HepG2 (cell line): ENCODE data around the gene SYNJ2. TPM values are rescaled to one million over a fixed set of nuclear protein-coding genes. Genes with fewer than 3 reads are reported as not detected.

Experiments
- HIVEP1 ChIP-seq: sonication (generic); formaldehyde crosslinking; IDR thresholded peaks from 2 replicates; pipeline ENCODE4 v1.4.0; 2020; ENCODE audit warnings: mild to moderate bottlenecking, missing genetic modification reagents
- ISL2 ChIP-seq: sonication (generic); formaldehyde crosslinking; IDR thresholded peaks from 2 replicates; pipeline ENCODE4 v1.5.0; 2020; ENCODE audit warnings: missing genetic modification reagents
- TAF15 ChIP-seq: fragments of 200-400 bp; formaldehyde crosslinking; IDR thresholded peaks from one replicate; pipeline ENCODE4 v1.6.1; 2018; ENCODE audit warnings: mild to moderate bottlenecking, low read depth, low read length; ENCODE audit not compliant: poor library complexity, severe bottlenecking
- WIZ ChIP-seq: sonication (generic); formaldehyde crosslinking; IDR thresholded peaks from 2 replicates; pipeline ENCODE4 v1.5.1; 2020; ENCODE audit warnings: mild to moderate bottlenecking, missing genetic modification reagents
- ZBTB1 ChIP-seq: sonication (generic); formaldehyde crosslinking; IDR thresholded peaks from 2 replicates; pipeline ENCODE4 v1.4.0; 2020; ENCODE audit warnings: missing genetic modification reagents, borderline replicate concordance
- ZFP36L2 ChIP-seq: sonication (generic); formaldehyde crosslinking; IDR thresholded peaks from 2 replicates; pipeline ENCODE4 v1.4.0; 2020; ENCODE audit warnings: missing genetic modification reagents
- ZFYVE20 ChIP-seq: sonication (generic); formaldehyde crosslinking; IDR thresholded peaks from 2 replicates; pipeline ENCODE4 v1.8.0; 2023; ENCODE audit warnings: low read depth, mild to moderate bottlenecking, moderate library complexity, missing genetic modification reagents, borderline replicate concordance
- ZNF207 ChIP-seq: fragments of 450-650 bp; IDR thresholded peaks from 2 replicates; pipeline ENCODE4 v1.6.1; 2016; ENCODE audit warnings: antibody characterized with exemption, borderline replicate concordance
- ZNF589 ChIP-seq: sonication (generic); formaldehyde crosslinking; conservative IDR thresholded peaks from 2 replicates; pipeline ENCODE4 v1.8.0; 2022; ENCODE audit warnings: mild to moderate bottlenecking, moderate library complexity, missing genetic modification reagents
- polyA plus RNA-seq, 8 experiments: library from polyadenylated mRNA; depleted of rRNA in 3 of 8; stranded (reverse) in 7 of 8; unstranded in 1 of 8; fragments of >200 nt; fragmentation: Illumina TruSeq in 4 of 8; extraction: Trizol in 4 of 8; gene quantifications; 2 replicates each; pipeline versions ENCODE4 v1.2.1 to v1.2.3, GENCODE V29; 2011 to 2016; ENCODE audit warnings: low read depth in 4 of 8, missing spikeins in 1 of 8, mixed read lengths in 1 of 8; ENCODE audit not compliant: insufficient read depth in 1 of 8
- total RNA-seq, 5 experiments: library from RNA; depleted of rRNA; stranded (reverse); fragments of >200 nt; fragmentation: Illumina TruSeq; extraction: Trizol; gene quantifications; 2 replicates each; pipeline ENCODE4 v1.2.3, GENCODE V29; 2016; ENCODE audit warnings: low read depth in 1 of 5
- TF ChIP-seq, protein P1 (sequence below): IDR thresholded peaks from 2 replicates; pipeline ENCODE4 v1.6.1; 2016; ENCODE audit warnings: missing biosample characterization, missing genetic modification reagents, low read depth
- TF ChIP-seq, protein P2 (sequence below): sonication (generic); formaldehyde crosslinking; IDR thresholded peaks from 2 replicates; pipeline ENCODE4 v1.5.1; 2020; ENCODE audit warnings: missing genetic modification reagents, mild to moderate bottlenecking, borderline replicate concordance
- TF ChIP-seq, protein P3 (sequence below): IDR thresholded peaks from 2 replicates; pipeline ENCODE4 v1.6.1; 2016
- TF ChIP-seq, protein P4 (sequence below): sonication (generic); formaldehyde crosslinking; IDR thresholded peaks from 2 replicates; pipeline ENCODE4 v1.8.1; 2023; ENCODE audit warnings: mild to moderate bottlenecking, missing genetic modification reagents
- TF ChIP-seq, protein P5 (sequence below): sonication (generic); formaldehyde crosslinking; IDR thresholded peaks from 2 replicates; pipeline ENCODE4 v1.4.0; 2020; ENCODE audit warnings: missing genetic modification reagents
- TF ChIP-seq, protein P6 (sequence below): sonication (generic); formaldehyde crosslinking; IDR thresholded peaks from 2 replicates; pipeline ENCODE4 v1.5.1; 2020; ENCODE audit warnings: mild to moderate bottlenecking, missing genetic modification reagents
- TF ChIP-seq, protein P7 (sequence below): IDR thresholded peaks from 2 replicates; pipeline ENCODE4 v1.6.1; 2016; ENCODE audit warnings: low read depth, control low read depth

The SYNJ2 gene
- total and polyA plus RNA-seq, 2 of the 13 experiments (the other 11 are each of a cell fraction or from before 2014, with no cell fraction given): 39.1 to 57.6 TPM

DNA sequence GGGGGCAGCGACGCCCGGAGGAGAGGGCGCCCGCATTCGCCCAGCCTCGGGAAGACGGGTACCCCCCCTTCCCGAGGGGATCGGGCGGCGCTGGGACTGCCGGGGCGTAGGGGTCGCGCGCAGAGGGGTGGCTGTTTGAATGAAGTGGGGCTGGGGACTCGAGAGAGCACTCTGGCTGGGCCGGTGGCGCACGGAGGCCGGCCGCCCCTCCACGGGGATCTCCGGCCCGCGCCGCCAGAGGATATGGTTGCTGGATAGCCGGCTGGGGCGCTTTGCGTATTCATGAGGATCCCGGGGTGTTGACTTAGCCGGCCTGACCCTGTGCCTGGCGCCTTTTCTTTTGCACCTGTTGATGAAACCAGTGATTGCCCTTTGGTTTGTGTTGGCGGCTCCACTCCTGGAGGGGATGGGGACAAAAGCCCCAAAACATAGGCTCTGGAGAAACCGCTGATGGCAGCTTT lies 469 bp downstream of the SYNJ2 start (continued):
- TF ChIP-seq, protein P1, sequence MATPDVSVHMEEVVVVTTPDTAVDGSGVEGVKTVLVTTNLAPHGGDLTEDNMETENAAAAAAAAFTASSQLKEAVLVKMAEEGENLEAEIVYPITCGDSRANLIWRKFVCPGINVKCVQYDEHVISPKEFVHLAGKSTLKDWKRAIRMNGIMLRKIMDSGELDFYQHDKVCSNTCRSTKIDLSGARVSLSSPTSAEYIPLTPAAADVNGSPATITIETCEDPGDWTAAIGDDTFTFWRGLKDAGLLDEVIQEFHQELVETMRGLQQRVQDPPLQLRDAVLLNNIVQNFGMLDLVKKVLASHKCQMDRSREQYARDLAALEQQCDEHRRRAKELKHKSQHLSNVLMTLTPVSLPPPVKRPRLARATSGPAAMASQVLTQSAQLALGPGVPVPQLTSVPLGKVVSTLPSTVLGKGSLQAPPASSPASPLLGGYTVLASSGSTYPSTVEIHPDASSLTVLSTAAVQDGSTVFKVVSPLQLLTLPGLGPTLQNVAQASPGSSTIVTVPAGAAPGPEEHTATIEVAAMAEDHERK (CRISPR knock-in tag): no peak
- 0 out of 2 replicates have a peak, but pooled peaks have one; percentile 20 for TF ChIP-seq WIZ
- TF ChIP-seq TAF15: no peak
- no peak; the same call in 1 of the 2 replicates for TF ChIP-seq ISL2 (CRISPR knock-in tag)
- TF ChIP-seq ZNF207: no peak
- no peak for TF ChIP-seq ZFP36L2
- TF ChIP-seq ZFYVE20: 0 out of 2 replicates have a peak, but pooled peaks have one; percentile 42
- no peak for TF ChIP-seq HIVEP1 (CRISPR knock-in tag)
- TF ChIP-seq, protein P2, sequence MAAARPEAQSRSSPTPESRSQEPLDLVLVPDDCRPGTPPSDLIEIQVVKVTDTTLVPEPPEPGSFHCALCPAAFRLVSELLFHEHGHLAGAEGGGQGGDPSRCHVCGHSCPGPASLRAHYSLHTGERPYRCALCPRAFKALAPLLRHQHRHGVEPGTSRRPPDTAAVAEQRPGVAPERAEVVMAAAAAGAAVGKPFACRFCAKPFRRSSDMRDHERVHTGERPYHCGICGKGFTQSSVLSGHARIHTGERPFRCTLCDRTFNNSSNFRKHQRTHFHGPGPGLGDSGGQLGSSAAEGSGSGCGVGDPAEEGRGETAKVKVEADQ: 0 out of 2 replicates have a peak, but pooled peaks have one; percentile 12
- TF ChIP-seq, protein P3, sequence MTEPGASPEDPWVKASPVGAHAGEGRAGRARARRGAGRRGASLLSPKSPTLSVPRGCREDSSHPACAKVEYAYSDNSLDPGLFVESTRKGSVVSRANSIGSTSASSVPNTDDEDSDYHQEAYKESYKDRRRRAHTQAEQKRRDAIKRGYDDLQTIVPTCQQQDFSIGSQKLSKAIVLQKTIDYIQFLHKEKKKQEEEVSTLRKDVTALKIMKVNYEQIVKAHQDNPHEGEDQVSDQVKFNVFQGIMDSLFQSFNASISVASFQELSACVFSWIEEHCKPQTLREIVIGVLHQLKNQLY (CRISPR knock-in tag): no peak
- TF ChIP-seq ZBTB1 (CRISPR knock-in tag): no peak
- TF ChIP-seq, protein P4, sequence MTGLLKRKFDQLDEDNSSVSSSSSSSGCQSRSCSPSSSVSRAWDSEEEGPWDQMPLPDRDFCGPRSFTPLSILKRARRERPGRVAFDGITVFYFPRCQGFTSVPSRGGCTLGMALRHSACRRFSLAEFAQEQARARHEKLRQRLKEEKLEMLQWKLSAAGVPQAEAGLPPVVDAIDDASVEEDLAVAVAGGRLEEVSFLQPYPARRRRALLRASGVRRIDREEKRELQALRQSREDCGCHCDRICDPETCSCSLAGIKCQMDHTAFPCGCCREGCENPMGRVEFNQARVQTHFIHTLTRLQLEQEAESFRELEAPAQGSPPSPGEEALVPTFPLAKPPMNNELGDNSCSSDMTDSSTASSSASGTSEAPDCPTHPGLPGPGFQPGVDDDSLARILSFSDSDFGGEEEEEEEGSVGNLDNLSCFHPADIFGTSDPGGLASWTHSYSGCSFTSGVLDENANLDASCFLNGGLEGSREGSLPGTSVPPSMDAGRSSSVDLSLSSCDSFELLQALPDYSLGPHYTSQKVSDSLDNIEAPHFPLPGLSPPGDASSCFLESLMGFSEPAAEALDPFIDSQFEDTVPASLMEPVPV (CRISPR knock-in tag): peak; percentile 27; the same call in 1 of the 2 replicates
- TF ChIP-seq, protein P5, sequence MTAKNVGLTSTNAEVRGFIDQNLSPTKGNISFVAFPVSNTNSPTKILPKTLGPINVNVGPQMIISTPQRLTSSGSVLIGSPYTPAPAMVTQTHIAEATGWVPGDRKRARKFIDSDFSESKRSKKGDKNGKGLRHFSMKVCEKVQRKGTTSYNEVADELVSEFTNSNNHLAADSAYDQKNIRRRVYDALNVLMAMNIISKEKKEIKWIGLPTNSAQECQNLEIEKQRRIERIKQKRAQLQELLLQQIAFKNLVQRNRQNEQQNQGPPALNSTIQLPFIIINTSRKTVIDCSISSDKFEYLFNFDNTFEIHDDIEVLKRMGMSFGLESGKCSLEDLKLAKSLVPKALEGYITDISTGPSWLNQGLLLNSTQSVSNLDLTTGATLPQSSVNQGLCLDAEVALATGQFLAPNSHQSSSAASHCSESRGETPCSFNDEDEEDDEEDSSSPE (CRISPR knock-in tag): no peak
- TF ChIP-seq, protein P6, sequence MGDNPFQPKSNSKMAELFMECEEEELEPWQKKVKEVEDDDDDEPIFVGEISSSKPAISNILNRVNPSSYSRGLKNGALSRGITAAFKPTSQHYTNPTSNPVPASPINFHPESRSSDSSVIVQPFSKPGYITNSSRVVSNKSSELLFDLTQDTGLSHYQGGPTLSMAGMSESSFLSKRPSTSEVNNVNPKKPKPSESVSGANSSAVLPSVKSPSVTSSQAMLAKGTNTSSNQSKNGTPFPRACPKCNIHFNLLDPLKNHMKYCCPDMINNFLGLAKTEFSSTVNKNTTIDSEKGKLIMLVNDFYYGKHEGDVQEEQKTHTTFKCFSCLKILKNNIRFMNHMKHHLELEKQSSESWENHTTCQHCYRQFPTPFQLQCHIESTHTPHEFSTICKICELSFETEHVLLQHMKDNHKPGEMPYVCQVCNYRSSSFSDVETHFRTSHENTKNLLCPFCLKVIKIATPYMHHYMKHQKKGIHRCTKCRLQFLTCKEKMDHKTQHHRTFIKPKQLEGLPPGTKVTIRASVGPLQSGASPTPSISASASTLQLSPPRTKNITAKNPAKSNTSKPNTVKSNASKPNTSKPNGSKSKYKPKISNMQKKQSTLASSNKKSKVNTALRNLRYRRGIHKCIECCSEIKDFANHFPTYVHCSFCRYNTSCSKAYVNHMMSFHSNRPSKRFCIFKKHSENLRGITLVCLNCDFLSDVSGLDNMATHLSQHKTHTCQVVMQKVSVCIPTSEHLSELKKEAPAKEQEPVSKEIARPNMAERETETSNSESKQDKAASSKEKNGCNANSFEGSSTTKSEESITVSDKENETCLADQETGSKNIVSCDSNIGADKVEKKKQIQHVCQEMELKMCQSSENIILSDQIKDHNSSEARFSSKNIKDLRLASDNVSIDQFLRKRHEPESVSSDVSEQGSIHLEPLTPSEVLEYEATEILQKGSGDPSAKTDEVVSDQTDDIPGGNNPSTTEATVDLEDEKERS (CRISPR knock-in tag): no peak
- TF ChIP-seq, protein P7, sequence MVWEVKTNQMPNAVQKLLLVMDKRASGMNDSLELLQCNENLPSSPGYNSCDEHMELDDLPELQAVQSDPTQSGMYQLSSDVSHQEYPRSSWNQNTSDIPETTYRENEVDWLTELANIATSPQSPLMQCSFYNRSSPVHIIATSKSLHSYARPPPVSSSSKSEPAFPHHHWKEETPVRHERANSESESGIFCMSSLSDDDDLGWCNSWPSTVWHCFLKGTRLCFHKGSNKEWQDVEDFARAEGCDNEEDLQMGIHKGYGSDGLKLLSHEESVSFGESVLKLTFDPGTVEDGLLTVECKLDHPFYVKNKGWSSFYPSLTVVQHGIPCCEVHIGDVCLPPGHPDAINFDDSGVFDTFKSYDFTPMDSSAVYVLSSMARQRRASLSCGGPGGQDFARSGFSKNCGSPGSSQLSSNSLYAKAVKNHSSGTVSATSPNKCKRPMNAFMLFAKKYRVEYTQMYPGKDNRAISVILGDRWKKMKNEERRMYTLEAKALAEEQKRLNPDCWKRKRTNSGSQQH (CRISPR knock-in tag): no peak
- TF ChIP-seq ZNF589: no peak
